ENCODE data around the gene NCAM1.

DNA sequence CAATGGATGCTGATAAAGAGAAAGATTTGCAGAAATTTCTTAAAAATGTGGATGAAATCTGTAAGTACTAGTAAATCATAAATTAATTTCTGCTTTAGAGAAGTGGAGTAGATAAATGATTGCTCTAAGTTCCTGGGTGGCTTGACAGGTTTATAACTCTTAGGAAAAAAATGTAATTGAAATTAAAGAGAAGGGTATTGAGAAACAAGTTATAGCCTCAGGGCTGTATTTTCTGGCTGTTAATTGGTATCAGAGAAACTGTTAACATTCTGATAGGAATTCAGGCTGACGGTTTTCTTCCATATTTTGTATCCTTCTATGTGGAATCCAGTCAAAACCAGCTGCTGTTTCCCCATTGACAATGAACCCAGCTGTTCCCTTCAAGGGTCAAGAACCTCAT, 355.0 kb downstream of the NCAM1 start:
- no peak for TF ChIP-seq POLR2A (IDR thresholded peaks at IDR 0.05; ENCODE audit: low read length)
- TF ChIP-seq GATA1 (IDR thresholded peaks at IDR 0.05; ENCODE audit: low read depth, low read length) = no peak
